ENCODE data around the gene SLC7A6. TPM values are rescaled to one million over a fixed set of nuclear protein-coding genes. Genes with fewer than 3 reads are reported as not detected.

The SLC7A6 gene
- total RNA-seq, 1 experiment from 2014 or later: 28.5 TPM

- peaks cover 13 to 21% of the 10 kb centered on the region in 2 experiments; a peak in 3 of 4 replicates for H3K36me3 ChIP-seq (ENCODE audit: control insufficient read depth in 1 of 2, insufficient read depth in 2 of 2, low read length in 2 of 2)
- CTCF ChIA-PET: interaction anchor here (1.3 kb wide), 1 partner anchor 73 kb away, joined by 3 read pairs; no protein-coding TSS in a partner anchor
These were observed 70.8 kb downstream of the SLC7A6 start for GRCh38 chr16:68335175-68335574.

More at GRCh38 chr16:68335175-68335574, 70.8 kb downstream of the SLC7A6 start:
- ATAC-seq (no peak), DNase-seq (ENCODE audit: low read depth, low spot score) (no peak)
- ChIA-PET POLR2A (no interaction called here), RAD21 (ENCODE audit: low non-redundant PET in 1 of 2, low total read pairs in 2 of 2, uncharacterized antibody in 2 of 2, unreplicated experiment in 2 of 2) (interaction anchor here in 1 of 2 experiments (0.6 kb wide), 1 partner anchor 237 kb away, joined by 3 read pairs; no protein-coding TSS in a partner anchor)
- Histone ChIP-seq H2AFZ (ENCODE audit: low read depth, low read length, poor library complexity, severe bottlenecking) (no peak overlapping the region), H3K9ac (ENCODE audit: low read length) (no peak overlapping the region), H3K4me2 (ENCODE audit: low read length) (no peak overlapping the region), H4K20me1 (ENCODE audit: insufficient read depth) (no peaks in the 10 kb centered on the region), H3K9me2 (ENCODE audit: insufficient read depth) (no peaks in the 10 kb centered on the region), H3K79me2 (ENCODE audit: insufficient read depth, low read length) (no peaks in the 10 kb centered on the region), H3K4me3 (replicated peaks in 1 of 2; ENCODE audit: low read depth in 1 of 2, low read length in 2 of 2) (no peak overlapping the region), H3K9me3 (ENCODE audit: control insufficient read depth in 1 of 2, insufficient read depth in 1 of 2, low read depth in 1 of 2, low read length in 2 of 2) (no peaks in the 10 kb centered on the region), H3K27ac (ENCODE audit: low read depth, low read length) (no peak overlapping the region), H3K27me3 (ENCODE audit: insufficient read depth, low read length) (no peaks in the 10 kb centered on the region), H3K4me1 (ENCODE audit: control insufficient read depth in 1 of 2, insufficient read depth in 2 of 2, low read length in 2 of 2) (no peaks in the 10 kb centered on the region)
- intact Hi-C loops (cut with micrococcal nuclease): no loop called here
- no TSS peak for BruUV-seq (replicated peaks)
- TF ChIP-seq ZNF274 (IDR thresholded peaks at IDR 0.05; ENCODE audit: low read depth, low read length) (no peak), ZBTB33 (IDR thresholded peaks at IDR 0.05; ENCODE audit: extremely low read depth, insufficient replicate concordance, low read length) (no peak), ELF1 (IDR thresholded peaks at IDR 0.05; ENCODE audit: borderline replicate concordance, low read depth) (no peak), RAD21 (IDR thresholded peaks at IDR 0.05; ENCODE audit: low read depth) (no peak), REST (IDR thresholded peaks at IDR 0.05; ENCODE audit: low read depth) (no peak), JUND (IDR thresholded peaks at IDR 0.05) (no peak)

Data from HCT116 (cell line).